GM23248 (cell line): ENCODE results near the gene CASZ1. TPM values are rescaled to one million over a fixed set of nuclear protein-coding genes. Genes with fewer than 3 reads are reported as not detected.

ENCODE experiments used
- DNase-seq: peaks from one replicate; pipeline ENCODE4 v3.0.0-alpha.2; 2015
- H2AFZ ChIP-seq: fragments of 200-600 bp; sonication (generic); 2 replicates; pipeline ENCODE4 v1.6.1; 2016; ENCODE audit warnings: antibody characterized with exemption
- H3F3A ChIP-seq: fragments of 200-600 bp; sonication (generic); 2 replicates; pipeline ENCODE4 v1.6.1; 2016; ENCODE audit warnings: mild to moderate bottlenecking, antibody characterized with exemption, mixed run types; ENCODE audit not compliant: insufficient read depth
- H3K27ac ChIP-seq: fragments of 200-600 bp; sonication (generic); 2 replicates; pipeline ENCODE4 v1.5.1; 2016; ENCODE audit warnings: mild to moderate bottlenecking
- H3K27me3 ChIP-seq: fragments of 200-600 bp; sonication (generic); replicated peaks from 2 replicates; pipeline ENCODE4 v1.6.1; 2016; ENCODE audit warnings: mild to moderate bottlenecking; ENCODE audit not compliant: insufficient read depth
- H3K36me3 ChIP-seq: fragments of 200-600 bp; sonication (generic); 2 replicates; pipeline ENCODE4 v1.6.1; 2016; ENCODE audit warnings: low read depth, mild to moderate bottlenecking
- H3K4me1 ChIP-seq: fragments of 200-600 bp; sonication (generic); 2 replicates; pipeline ENCODE4 v1.6.1; 2016; ENCODE audit warnings: mild to moderate bottlenecking; ENCODE audit not compliant: insufficient read depth
- H3K4me2 ChIP-seq: fragments of 200-600 bp; sonication (generic); one replicate; pipeline ENCODE4 v1.6.1; 2016; ENCODE audit warnings: mild to moderate bottlenecking; ENCODE audit not compliant: unreplicated experiment
- H3K4me3 ChIP-seq: fragments of 200-600 bp; sonication (generic); 2 replicates; pipeline ENCODE4 v1.5.1; 2016; ENCODE audit warnings: mild to moderate bottlenecking
- H3K79me2 ChIP-seq: fragments of 200-600 bp; sonication (generic); 2 replicates; pipeline ENCODE4 v1.6.1; 2016; ENCODE audit warnings: mild to moderate bottlenecking; ENCODE audit not compliant: insufficient read depth
- H3K9ac ChIP-seq: fragments of 200-600 bp; sonication (generic); 2 replicates; pipeline ENCODE4 v1.6.1; 2016; ENCODE audit warnings: mild to moderate bottlenecking
- H3K9me2 ChIP-seq: fragments of 200-600 bp; sonication (generic); 2 replicates; pipeline ENCODE4 v1.6.1; 2016; ENCODE audit warnings: mixed run types, mild to moderate bottlenecking, moderate library complexity; ENCODE audit not compliant: insufficient read depth
- H3K9me3 ChIP-seq: fragments of 200-600 bp; sonication (generic); one replicate; pipeline ENCODE4 v1.6.1; 2017; ENCODE audit warnings: low read depth
- H4K20me1 ChIP-seq: fragments of 200-600 bp; sonication (generic); 2 replicates; pipeline ENCODE4 v1.6.0; 2016; ENCODE audit not compliant: insufficient read depth
- EZH2 ChIP-seq: fragments of 200-600 bp; sonication (generic); IDR thresholded peaks from 2 replicates; pipeline ENCODE4 v1.6.1; 2018; ENCODE audit warnings: antibody characterized with exemption, mild to moderate bottlenecking; ENCODE audit not compliant: insufficient read depth, poor library complexity, severe bottlenecking
- EZH2phosphoT487 ChIP-seq: fragments of 200-600 bp; sonication (generic); IDR thresholded peaks from 2 replicates; pipeline ENCODE4 v1.6.1; 2018; ENCODE audit warnings: antibody characterized with exemption, moderate library complexity, mild to moderate bottlenecking, low read depth; ENCODE audit not compliant: insufficient read depth
- WGBS, 2 experiments: methylation state at CpG; one replicate each; pipeline ENCODE4 v1.1.6; 2015 to 2017; ENCODE audit warnings: low lambda C conversion rate in 2 of 2, low coverage in 1 of 2; ENCODE audit errors: missing lambda C conversion rate in 2 of 2; 5-methylcytosine and 5-hydroxymethylcytosine counted together
- in situ Hi-C: fragments of 300-500 bp; cut with MboI; formaldehyde crosslinking; loops from 2 replicates; pipeline ENCODE4 v1.15.0; 2020
- polyA plus RNA-seq: library from polyadenylated mRNA; unstranded; fragments of >200 nt; fragmentation: Nextera tagmentation; extraction: Ambion mirVana; gene quantifications from 2 replicates; pipeline ENCODE4 v1.2.1, GENCODE V29; 2016
- total RNA-seq: library from RNA; depleted of rRNA; stranded (reverse); fragments of >200 nt; shearing (Covaris generic); gene quantifications from 2 replicates; pipeline ENCODE4 v1.2.3, GENCODE V29; 2014

Gene CASZ1
- total and polyA plus RNA-seq, 2 experiments from 2014 or later, result 0.11 to 0.54 TPM

DNA sequence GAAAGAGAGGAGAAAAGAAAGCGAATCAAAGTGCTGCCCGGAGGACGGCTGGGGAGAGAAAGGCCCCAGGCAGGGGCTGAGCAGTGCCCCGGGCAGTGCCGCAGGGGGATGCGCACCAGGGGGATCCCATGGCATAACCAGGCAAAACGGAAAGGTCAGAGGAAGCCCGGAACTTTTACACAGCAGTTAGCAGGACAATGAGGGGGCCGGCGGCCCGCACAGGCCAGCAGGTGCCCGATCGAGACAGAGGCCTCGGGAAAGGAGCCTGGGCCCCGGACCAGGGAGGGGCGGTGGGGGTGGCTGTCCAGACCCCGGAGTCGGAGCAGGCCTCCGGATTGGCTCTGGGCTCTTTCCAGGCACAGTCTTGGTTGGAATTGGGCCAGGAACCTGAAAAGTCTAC is 86.8 kb downstream of the CASZ1 start:
- in situ Hi-C loops, result no loop called here
- H2AFZ ChIP-seq, result no peak overlapping the region
- WGBS, 2 experiments, result 88 to 94% methylated on average over 14 to 19 of the region's 19 CpGs
- no peak overlapping the region for H3K4me3 ChIP-seq
- no peaks in the 10 kb centered on the region for H3K4me1 ChIP-seq
- no peaks in the 10 kb centered on the region for H3F3A ChIP-seq
- no peaks in the 10 kb centered on the region for H3K9me3 ChIP-seq
- H3K27ac ChIP-seq, result no peak overlapping the region
- no peak for DNase-seq
- no peaks in the 10 kb centered on the region for H4K20me1 ChIP-seq
- H3K9ac ChIP-seq, result no peak overlapping the region
- no peaks in the 10 kb centered on the region for H3K79me2 ChIP-seq
- H3K36me3 ChIP-seq, result no peaks in the 10 kb centered on the region
- H3K9me2 ChIP-seq, result no peaks in the 10 kb centered on the region
- H3K27me3 ChIP-seq, result no peaks in the 10 kb centered on the region; the same call in 1 of the 2 replicates
- TF ChIP-seq EZH2phosphoT487 (no peak), EZH2 (no peak)
- no peak overlapping the region for H3K4me2 ChIP-seq

DNA sequence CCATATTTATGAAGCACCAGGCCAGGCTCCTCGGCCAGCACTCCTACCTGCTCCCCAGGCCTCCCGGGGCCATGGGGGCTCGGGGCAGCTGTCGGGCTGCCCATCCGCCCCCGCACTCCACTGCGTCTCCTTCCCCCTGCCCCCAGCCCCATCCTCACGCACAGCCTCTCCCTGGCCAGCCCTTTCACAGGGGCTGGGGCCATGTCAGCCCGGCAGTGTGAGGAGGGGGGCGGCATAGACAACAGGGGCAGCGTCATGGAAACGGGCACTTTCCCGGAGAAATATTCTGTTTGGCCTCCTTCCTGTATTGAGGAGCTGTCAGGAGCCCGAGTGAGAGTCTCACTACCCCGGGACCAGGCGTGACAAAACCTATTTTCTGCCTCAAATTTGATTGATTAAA is 87.3 kb downstream of the CASZ1 start:
- TF ChIP-seq EZH2, result no peak
- TF ChIP-seq EZH2phosphoT487, result no peak
- no peaks in the 10 kb centered on the region for H4K20me1 ChIP-seq
- H3K27ac ChIP-seq, result no peak overlapping the region
- no peak overlapping the region for H2AFZ ChIP-seq
- H3K36me3 ChIP-seq, result no peaks in the 10 kb centered on the region
- DNase-seq, result no peak
- no peak overlapping the region for H3K9ac ChIP-seq
- no peaks in the 10 kb centered on the region for H3K9me2 ChIP-seq
- in situ Hi-C loops, result no loop called here
- no peaks in the 10 kb centered on the region for H3K4me1 ChIP-seq
- H3F3A ChIP-seq, result no peaks in the 10 kb centered on the region
- no peak overlapping the region for H3K4me3 ChIP-seq
- no peaks in the 10 kb centered on the region for H3K9me3 ChIP-seq
- no peaks in the 10 kb centered on the region for H3K79me2 ChIP-seq
- 71 to 80% methylated on average over 9 to 16 of the region's 16 CpGs for WGBS, 2 experiments
- no peaks in the 10 kb centered on the region; the same call in 1 of the 2 replicates for H3K27me3 ChIP-seq
- H3K4me2 ChIP-seq, result no peak overlapping the region

- Histone ChIP-seq H3K27ac (no peak overlapping the region), H3F3A (no peaks in the 10 kb centered on the region), H2AFZ (no peak overlapping the region), H3K4me2 (no peak overlapping the region), H3K9me2 (no peaks in the 10 kb centered on the region), H3K36me3 (no peaks in the 10 kb centered on the region), H3K9me3 (no peaks in the 10 kb centered on the region), H3K79me2 (no peaks in the 10 kb centered on the region), H4K20me1 (no peaks in the 10 kb centered on the region), H3K9ac (no peak overlapping the region), H3K4me3 (no peak overlapping the region), H3K4me1 (no peaks in the 10 kb centered on the region), H3K27me3 (no peaks in the 10 kb centered on the region; the same call in 1 of the 2 replicates)
- TF ChIP-seq EZH2 (no peak), EZH2phosphoT487 (no peak)
- 78 to 84% methylated on average over 5 to 11 of the region's 11 CpGs for WGBS, 2 experiments
- DNase-seq, result no peak
- in situ Hi-C loops, result no loop called here
Measured at GRCh38 chr1:10708757-10709156, 87.7 kb downstream of the CASZ1 start.

GRCh38 chr1:10707208-10707607 is 89.2 kb downstream of the CASZ1 start:
- in situ Hi-C loops, result no loop called here
- no peaks in the 10 kb centered on the region for H3K27me3 ChIP-seq
- DNase-seq, result no peak
- no peak overlapping the region for H3K4me2 ChIP-seq
- WGBS, 2 experiments, result 88 to 90% methylated on average over 12 of the region's 12 CpGs
- no peaks in the 10 kb centered on the region for H3K9me3 ChIP-seq
- no peak overlapping the region for H3K4me3 ChIP-seq
- H4K20me1 ChIP-seq, result no peaks in the 10 kb centered on the region
- no peak overlapping the region for H3K27ac ChIP-seq
- TF ChIP-seq EZH2phosphoT487 (no peak), EZH2 (no peak)
- H3K36me3 ChIP-seq, result no peaks in the 10 kb centered on the region
- no peak overlapping the region for H2AFZ ChIP-seq
- H3K79me2 ChIP-seq, result no peaks in the 10 kb centered on the region
- no peak overlapping the region for H3K9ac ChIP-seq
- H3K4me1 ChIP-seq, result no peaks in the 10 kb centered on the region
- no peaks in the 10 kb centered on the region for H3K9me2 ChIP-seq
- no peaks in the 10 kb centered on the region for H3F3A ChIP-seq

DNA sequence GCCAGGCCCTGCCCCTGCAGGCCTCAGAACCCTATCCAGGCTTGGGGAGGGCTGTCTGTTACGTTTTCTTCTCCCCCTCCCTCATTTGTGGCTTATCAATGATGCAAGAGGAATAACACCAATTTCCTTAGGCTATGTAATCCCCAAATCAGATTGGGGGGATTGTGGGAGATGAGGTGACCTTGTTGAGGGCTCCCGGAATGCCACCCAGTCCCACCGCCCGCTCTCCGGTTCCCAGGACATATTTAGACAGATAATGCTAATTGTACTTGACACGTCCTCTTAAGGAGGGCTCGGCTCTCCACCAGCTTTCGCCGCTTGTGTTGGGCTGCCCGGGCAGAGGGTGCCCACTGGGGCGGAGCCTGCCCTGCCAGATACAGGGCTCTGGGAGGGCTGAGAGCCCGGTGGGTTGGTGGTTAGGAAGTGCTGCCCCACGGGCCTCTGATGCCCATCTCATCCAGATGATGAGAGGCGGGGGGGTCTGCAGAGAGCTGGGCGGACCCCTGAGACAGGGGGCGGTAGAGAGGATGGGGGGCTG is 90.0 kb downstream of the CASZ1 start:
- H4K20me1 ChIP-seq, result no peaks in the 10 kb centered on the region
- H3K4me2 ChIP-seq, result no peak overlapping the region
- H3K27ac ChIP-seq, result no peak overlapping the region
- no peaks in the 10 kb centered on the region for H3K36me3 ChIP-seq
- 76 to 78% methylated on average over 15 to 16 of the region's 16 CpGs for WGBS, 2 experiments
- DNase-seq, result no peak
- no peaks in the 10 kb centered on the region for H3K9me3 ChIP-seq
- H3F3A ChIP-seq, result no peaks in the 10 kb centered on the region
- no peak overlapping the region for H3K4me3 ChIP-seq
- H3K79me2 ChIP-seq, result no peaks in the 10 kb centered on the region
- no peaks in the 10 kb centered on the region for H3K27me3 ChIP-seq
- H3K9me2 ChIP-seq, result no peaks in the 10 kb centered on the region
- H2AFZ ChIP-seq, result no peak overlapping the region
- in situ Hi-C loops, result no loop called here
- H3K4me1 ChIP-seq, result no peaks in the 10 kb centered on the region
- TF ChIP-seq EZH2, result no peak
- no peak for TF ChIP-seq EZH2phosphoT487
- no peak overlapping the region for H3K9ac ChIP-seq
